ENCODE data around the gene LILRA1. TPM values are rescaled to one million over a fixed set of nuclear protein-coding genes. Genes with fewer than 3 reads are reported as not detected.
"Not testable (repeated sequence)": the region's sequence is repeated elsewhere in the genome, so short reads cannot be mapped to it uniquely, and the experiment has no call there.

The LILRA1 gene
- total RNA-seq, 4 donors from 2014 or later: 0.21 to 0.91 (median 0.29) TPM; not detected in 1

- H3K36me3 ChIP-seq: no peaks in the 10 kb centered on the region
- H3K9me3 ChIP-seq: no peaks in the 10 kb centered on the region
- H3K4me3 ChIP-seq: no peak within 1 kb of the TSS
- H3K27ac ChIP-seq: no peak within 1 kb of the TSS
- TF ChIP-seq CTCF (IDR thresholded peaks at IDR 0.05) (no peak), POLR2A (IDR thresholded peaks at IDR 0.05) (no peak)
- no peak for DNase-seq
- intact Hi-C loops (cut with DNase I; ENCODE audit: low total_unique reads): no loop called here
- no peaks in the 10 kb centered on the region for H3K27me3 ChIP-seq
- no peaks in the 10 kb centered on the region for H3K4me1 ChIP-seq
These were observed 20.0 kb upstream of the LILRA1 start, which contains the start of gene LILRA2 for GRCh38 chr19:54573330-54573872. TSS of gene LILRA2 (plus strand) at chr19:54573790. CDS start at chr19:54573879, 89 bp downstream.

DNA sequence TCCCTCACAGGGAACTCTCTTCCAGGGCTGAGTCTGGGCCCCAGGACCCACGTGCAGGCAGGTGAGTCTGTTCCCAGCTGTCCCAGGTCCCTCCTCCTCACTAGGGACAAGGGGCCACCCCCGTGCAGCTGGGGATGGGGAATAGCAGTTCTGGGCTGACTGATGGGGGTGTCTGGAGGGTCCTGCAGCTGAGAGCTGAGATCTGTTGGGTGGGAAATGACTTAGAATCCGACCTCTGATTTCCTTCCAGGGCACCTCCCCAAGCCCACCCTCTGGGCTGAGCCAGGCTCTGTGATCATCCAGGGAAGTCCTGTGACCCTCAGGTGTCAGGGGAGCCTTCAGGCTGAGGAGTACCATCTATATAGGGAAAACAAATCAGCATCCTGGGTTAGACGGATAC is 19.4 kb upstream of the LILRA1 start:
- intact Hi-C loops (cut with DNase I; ENCODE audit: low total_unique reads): no loop called here
- H3K4me3 ChIP-seq: no peak overlapping the region
- no peaks in the 10 kb centered on the region for H3K36me3 ChIP-seq

GRCh38 chr19:54574527-54575056 is 18.8 kb upstream of the LILRA1 start:
- Histone ChIP-seq H3K36me3 (no peaks in the 10 kb centered on the region), H3K4me3 (no peak overlapping the region), H3K4me1 (no peaks in the 10 kb centered on the region), H3K9me3 (no peaks in the 10 kb centered on the region), H3K27ac (no peak overlapping the region), H3K27me3 (no peaks in the 10 kb centered on the region)
- TF ChIP-seq CTCF (IDR thresholded peaks at IDR 0.05) (no peak), POLR2A (IDR thresholded peaks at IDR 0.05) (no peak)
- DNase-seq: no peak
- intact Hi-C loops (cut with DNase I; ENCODE audit: low total_unique reads): no loop called here

More for the DNA sequence above, 19.4 kb upstream of the LILRA1 start:
- Histone ChIP-seq H3K27me3 (no peaks in the 10 kb centered on the region), H3K9me3 (no peaks in the 10 kb centered on the region), H3K4me1 (no peaks in the 10 kb centered on the region), H3K27ac (no peak overlapping the region)
- DNase-seq: no peak
- TF ChIP-seq POLR2A (IDR thresholded peaks at IDR 0.05) (no peak), CTCF (IDR thresholded peaks at IDR 0.05) (no peak)

GRCh38 chr19:54575205-54575604 is 18.2 kb upstream of the LILRA1 start:
- DNase-seq; H3K4me1 ChIP-seq; H3K4me3 ChIP-seq; H3K36me3 ChIP-seq; H3K9me3 ChIP-seq; H3K27me3 ChIP-seq; H3K27ac ChIP-seq; intact Hi-C loops (cut with DNase I; ENCODE audit: low total_unique reads): not testable (repeated sequence)

GRCh38 chr19:54576411-54576976 is 16.9 kb upstream of the LILRA1 start:
- no peaks in the 10 kb centered on the region for H3K9me3 ChIP-seq
- H3K4me3 ChIP-seq: no peak overlapping the region
- no peak for TF ChIP-seq POLR2A (IDR thresholded peaks at IDR 0.05)
- no peak for TF ChIP-seq CTCF (IDR thresholded peaks at IDR 0.05)
- DNase-seq: no peak
- no peak overlapping the region for H3K27ac ChIP-seq
- no peaks in the 10 kb centered on the region for H3K4me1 ChIP-seq
- intact Hi-C loops (cut with DNase I; ENCODE audit: low total_unique reads): no loop called here
- H3K36me3 ChIP-seq: no peaks in the 10 kb centered on the region
- H3K27me3 ChIP-seq: no peaks in the 10 kb centered on the region
